GM19193 (cell line): ENCODE measurements around the gene COBLL1.

ENCODE experiments used
- POLR2A ChIP-seq: IDR thresholded peaks from 4 replicates; pipeline ENCODE4 v1.6.1; 2011; ENCODE audit not compliant: insufficient read depth, insufficient read length; ENCODE audit errors: extremely low read depth

COBLL1 gene

GRCh38 chr2:164737612-164738081 is 104.0 kb downstream of the COBLL1 start:
- TF ChIP-seq POLR2A, result no peak

GRCh38 chr2:164735309-164735919 is 106.2 kb downstream of the COBLL1 start:
- no peak for TF ChIP-seq POLR2A

GRCh38 chr2:164734196-164734595 is 107.4 kb downstream of the COBLL1 start:
- no peak for TF ChIP-seq POLR2A

DNA sequence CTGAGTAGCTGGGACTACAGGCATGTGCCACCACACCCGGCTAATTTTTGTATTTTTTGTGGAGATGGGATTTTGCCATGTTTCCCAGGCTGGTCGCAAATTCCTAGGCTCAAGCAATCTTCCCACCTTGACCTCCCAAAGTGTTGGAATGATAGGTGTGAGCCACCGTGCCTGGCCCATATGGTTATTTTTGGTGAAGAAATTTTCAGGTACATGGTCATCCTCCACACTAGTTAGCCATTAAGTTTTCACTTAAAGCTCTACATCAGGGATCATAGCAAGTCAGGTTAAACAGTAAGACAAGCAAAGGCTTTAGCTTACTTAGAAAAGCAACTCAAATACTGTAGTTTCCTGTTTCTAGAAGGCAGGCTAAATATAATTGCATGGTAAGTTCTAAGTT is 116.1 kb downstream of the COBLL1 start:
- no peak for TF ChIP-seq POLR2A

- TF ChIP-seq POLR2A, result no peak
These were observed 118.8 kb downstream of the COBLL1 start for GRCh38 chr2:164722616-164723338.

DNA sequence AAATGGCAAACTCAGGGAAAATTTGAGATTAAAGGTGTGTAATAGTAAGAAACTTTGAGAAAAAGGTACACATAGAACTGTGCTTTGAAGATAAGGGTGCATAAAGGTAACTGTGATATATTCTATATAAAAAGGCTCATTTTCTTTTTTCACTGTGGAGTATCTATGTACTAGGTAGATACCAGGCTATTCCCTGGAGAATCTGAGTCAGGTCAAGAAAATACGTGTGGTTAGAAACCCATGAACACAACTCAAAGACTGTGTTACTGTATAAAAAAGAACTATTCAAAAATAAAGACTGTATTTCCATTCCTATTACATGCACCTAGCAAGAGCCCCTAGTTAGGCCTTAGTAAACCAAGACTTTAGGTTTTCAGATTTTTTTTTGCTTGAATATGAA is 120.2 kb downstream of the COBLL1 start:
- TF ChIP-seq POLR2A, result no peak

- no peak for TF ChIP-seq POLR2A
These were observed 121.4 kb downstream of the COBLL1 start for GRCh38 chr2:164719996-164720941.

GRCh38 chr2:164717000-164717803 is 124.4 kb downstream of the COBLL1 start:
- no peak for TF ChIP-seq POLR2A

- TF ChIP-seq POLR2A, result no peak
These were observed 127.2 kb downstream of the COBLL1 start for GRCh38 chr2:164714471-164714870.

DNA sequence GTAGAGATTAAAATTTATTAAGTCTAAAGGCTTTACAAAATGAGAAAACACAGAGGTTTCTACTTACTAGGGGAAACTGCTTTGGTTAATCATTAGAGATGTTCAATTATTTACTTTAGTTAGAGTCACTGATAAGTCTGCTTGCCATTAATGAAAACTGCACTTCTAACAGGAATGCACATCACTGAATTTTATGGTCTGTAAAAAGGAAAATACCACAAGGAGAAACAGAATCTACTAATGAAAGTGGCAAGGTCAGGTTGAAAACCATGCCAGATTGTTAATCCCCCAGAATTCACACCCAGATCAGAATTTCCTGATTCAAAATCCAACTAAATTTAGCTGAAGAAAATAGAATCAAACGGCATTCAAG is 129.9 kb downstream of the COBLL1 start:
- no peak for TF ChIP-seq POLR2A

DNA sequence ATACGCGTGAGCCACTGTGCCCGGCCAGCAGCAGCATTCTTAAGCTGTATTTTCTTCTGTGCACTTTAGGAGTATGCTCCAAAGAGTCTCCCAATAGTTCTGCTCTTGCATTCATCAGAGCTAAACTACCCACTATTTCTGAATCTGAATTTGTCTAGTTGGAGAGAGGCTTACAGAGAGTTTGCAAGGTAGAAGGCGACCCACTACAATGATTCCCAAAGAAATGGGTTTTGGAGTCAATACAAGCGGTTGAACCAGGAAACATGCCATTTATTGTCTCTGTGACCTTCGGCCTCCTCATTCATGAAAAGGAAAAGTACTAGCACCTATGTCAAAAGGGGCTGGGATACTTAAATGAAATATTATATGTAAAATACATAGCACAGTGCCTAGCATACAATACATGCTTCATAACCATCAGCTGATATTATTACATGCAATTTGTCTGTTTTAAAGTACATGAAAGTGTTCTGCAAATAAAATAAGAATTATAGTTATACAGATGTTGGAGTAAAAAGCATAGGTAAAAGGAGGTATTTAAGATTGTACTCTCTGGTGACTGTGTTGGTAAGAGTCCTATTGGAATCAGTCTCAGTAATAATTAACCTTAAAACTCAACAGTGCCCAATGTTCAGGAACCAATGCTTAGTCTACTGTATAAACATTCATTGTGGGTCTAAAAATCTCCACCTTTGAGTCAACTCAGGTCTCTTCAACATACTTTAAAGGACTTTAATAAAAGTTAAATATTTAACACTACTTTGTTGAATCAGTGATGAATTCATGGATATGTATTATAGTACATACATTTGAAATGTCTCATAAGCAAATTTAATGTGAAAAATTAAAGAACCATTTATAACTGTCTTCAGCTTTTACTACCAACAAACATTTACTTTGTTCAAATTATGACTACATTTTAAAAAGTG is 130.5 kb downstream of the COBLL1 start:
- no peak for TF ChIP-seq POLR2A

DNA sequence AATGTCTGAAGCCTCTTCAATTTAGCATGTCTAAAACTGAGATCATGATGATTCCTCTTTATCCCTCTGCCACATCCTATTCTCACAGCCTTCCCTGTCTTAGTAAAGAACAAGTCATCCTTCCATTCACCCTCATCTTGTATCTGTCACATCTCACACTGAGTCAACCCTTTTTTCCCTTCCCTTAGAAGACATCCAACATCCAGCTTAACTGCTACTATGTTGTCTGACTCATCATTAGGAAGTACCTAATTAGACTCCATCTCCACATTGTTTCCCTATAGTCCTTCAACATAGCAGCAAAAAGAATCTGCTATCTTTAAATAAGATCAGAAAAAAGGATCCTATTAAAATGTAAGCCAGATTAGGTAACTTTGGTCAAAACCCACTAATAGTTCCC is 135.1 kb downstream of the COBLL1 start:
- TF ChIP-seq POLR2A, result no peak

GRCh38 chr2:164705412-164706167 is 136.0 kb downstream of the COBLL1 start:
- TF ChIP-seq POLR2A, result no peak
